ENCODE data around the gene CNEP1R1.

The CNEP1R1 gene

GRCh38 chr16:50015631-50016030 lies 9.4 kb upstream of the CNEP1R1 start:
- H3K4me3 ChIP-seq (ENCODE audit: low read depth, low read length), result no peak overlapping the region
- TF ChIP-seq, protein P1, sequence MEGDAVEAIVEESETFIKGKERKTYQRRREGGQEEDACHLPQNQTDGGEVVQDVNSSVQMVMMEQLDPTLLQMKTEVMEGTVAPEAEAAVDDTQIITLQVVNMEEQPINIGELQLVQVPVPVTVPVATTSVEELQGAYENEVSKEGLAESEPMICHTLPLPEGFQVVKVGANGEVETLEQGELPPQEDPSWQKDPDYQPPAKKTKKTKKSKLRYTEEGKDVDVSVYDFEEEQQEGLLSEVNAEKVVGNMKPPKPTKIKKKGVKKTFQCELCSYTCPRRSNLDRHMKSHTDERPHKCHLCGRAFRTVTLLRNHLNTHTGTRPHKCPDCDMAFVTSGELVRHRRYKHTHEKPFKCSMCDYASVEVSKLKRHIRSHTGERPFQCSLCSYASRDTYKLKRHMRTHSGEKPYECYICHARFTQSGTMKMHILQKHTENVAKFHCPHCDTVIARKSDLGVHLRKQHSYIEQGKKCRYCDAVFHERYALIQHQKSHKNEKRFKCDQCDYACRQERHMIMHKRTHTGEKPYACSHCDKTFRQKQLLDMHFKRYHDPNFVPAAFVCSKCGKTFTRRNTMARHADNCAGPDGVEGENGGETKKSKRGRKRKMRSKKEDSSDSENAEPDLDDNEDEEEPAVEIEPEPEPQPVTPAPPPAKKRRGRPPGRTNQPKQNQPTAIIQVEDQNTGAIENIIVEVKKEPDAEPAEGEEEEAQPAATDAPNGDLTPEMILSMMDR (IDR thresholded peaks at IDR 0.05; ENCODE audit: low read depth, low read length), result no peak

GRCh38 chr16:50017553-50017952 lies 7.5 kb upstream of the CNEP1R1 start:
- no peak overlapping the region for H3K4me3 ChIP-seq (ENCODE audit: low read depth, low read length)
- TF ChIP-seq, protein P1 (IDR thresholded peaks at IDR 0.05; ENCODE audit: low read depth, low read length), result no peak

GRCh38 chr16:50021544-50021943 lies 3.5 kb upstream of the CNEP1R1 start:
- TF ChIP-seq, protein P1 (IDR thresholded peaks at IDR 0.05; ENCODE audit: low read depth, low read length), result no peak
- H3K4me3 ChIP-seq (ENCODE audit: low read depth, low read length), result no peak overlapping the region

GRCh38 chr16:50023641-50024040 lies 1.4 kb upstream of the CNEP1R1 start:
- TF ChIP-seq, protein P1 (IDR thresholded peaks at IDR 0.05; ENCODE audit: low read depth, low read length), result no peak
- H3K4me3 ChIP-seq (ENCODE audit: low read depth, low read length), result no peak overlapping the region

GRCh38 chr16:50024207-50024606 lies 818 bp upstream of the CNEP1R1 start:
- H3K4me3 ChIP-seq (ENCODE audit: low read depth, low read length), result no peak overlapping the region; the same call in 1 of the 2 replicates
- TF ChIP-seq, protein P1 (IDR thresholded peaks at IDR 0.05; ENCODE audit: low read depth, low read length), result no peak

- H3K4me3 ChIP-seq (ENCODE audit: low read depth, low read length), result peak overlapping the region; percentile 80
- TF ChIP-seq, protein P1 (IDR thresholded peaks at IDR 0.05; ENCODE audit: low read depth, low read length), result no peak
These were observed 509 bp downstream of the CNEP1R1 start for GRCh38 chr16:50025537-50025931.

GRCh38 chr16:50027829-50028228 lies 2.8 kb downstream of the CNEP1R1 start:
- TF ChIP-seq, protein P1 (IDR thresholded peaks at IDR 0.05; ENCODE audit: low read depth, low read length), result no peak
- no peak overlapping the region for H3K4me3 ChIP-seq (ENCODE audit: low read depth, low read length)
